HepG2 (cell line): ENCODE results near the gene TSG101. TPM values are rescaled to one million over a fixed set of nuclear protein-coding genes. Genes with fewer than 3 reads are reported as not detected.

Experiments used
- ADNP ChIP-seq: sonication (generic); formaldehyde crosslinking; IDR thresholded peaks from 2 replicates; pipeline ENCODE4 v1.4.0; 2020; ENCODE audit warnings: missing genetic modification reagents
- CSRNP1 ChIP-seq: sonication (generic); formaldehyde crosslinking; IDR thresholded peaks from 2 replicates; pipeline ENCODE4 v1.8.1; 2023; ENCODE audit warnings: mild to moderate bottlenecking, missing genetic modification reagents
- FOXC1 ChIP-seq: sonication (generic); formaldehyde crosslinking; IDR thresholded peaks from 2 replicates; pipeline ENCODE4 v1.8.0; 2022; ENCODE audit warnings: mild to moderate bottlenecking, missing genetic modification reagents, borderline replicate concordance
- GABPA ChIP-seq, 2 experiments: IDR thresholded peaks; 2 replicates each; pipeline ENCODE4 v1.6.1; 2011 to 2016; ENCODE audit warnings: low read depth in 2 of 2, low read length in 1 of 2, missing biosample characterization in 1 of 2, missing genetic modification characterization in 1 of 2
- GABPB1 ChIP-seq: IDR thresholded peaks from 2 replicates; pipeline ENCODE4 v1.6.1; 2016; ENCODE audit warnings: mild to moderate bottlenecking, missing genetic modification reagents, moderate library complexity, missing compliant biosample characterization
- GMEB1 ChIP-seq: sonication (generic); formaldehyde crosslinking; IDR thresholded peaks from 2 replicates; pipeline ENCODE4 v1.5.1; 2020; ENCODE audit warnings: missing genetic modification reagents, mild to moderate bottlenecking, borderline replicate concordance
- LBX2 ChIP-seq: sonication (generic); formaldehyde crosslinking; IDR thresholded peaks from 2 replicates; pipeline ENCODE4 v1.5.0; 2020; ENCODE audit warnings: missing genetic modification reagents, mild to moderate bottlenecking, borderline replicate concordance
- PRDM4 ChIP-seq: sonication (generic); formaldehyde crosslinking; IDR thresholded peaks from 2 replicates; pipeline ENCODE4 v1.9.0; 2021; ENCODE audit warnings: missing genetic modification reagents, borderline replicate concordance
- RARG ChIP-seq: sonication (generic); formaldehyde crosslinking; IDR thresholded peaks from 2 replicates; pipeline ENCODE4 v1.4.0; 2020; ENCODE audit warnings: low read depth, mild to moderate bottlenecking, missing genetic modification reagents
- SOX5 ChIP-seq: IDR thresholded peaks from 2 replicates; pipeline ENCODE4 v1.6.1; 2016; ENCODE audit warnings: borderline replicate concordance
- SSRP1 ChIP-seq: IDR thresholded peaks from 2 replicates; pipeline ENCODE4 v1.6.1; 2016; ENCODE audit warnings: control low read depth
- ZBTB46 ChIP-seq: sonication (generic); formaldehyde crosslinking; IDR thresholded peaks from 2 replicates; pipeline ENCODE4 v1.4.0; 2020; ENCODE audit warnings: mild to moderate bottlenecking, missing genetic modification reagents, borderline replicate concordance
- ZNF143 ChIP-seq: sonication (generic); formaldehyde crosslinking; IDR thresholded peaks from 2 replicates; pipeline ENCODE4 v1.4.0; 2020; ENCODE audit warnings: missing genetic modification reagents
- ZNF704 ChIP-seq: sonication (generic); formaldehyde crosslinking; IDR thresholded peaks from 2 replicates; pipeline ENCODE4 v1.8.1; 2023; ENCODE audit warnings: mild to moderate bottlenecking, inconsistent platforms, moderate library complexity, missing genetic modification reagents, borderline replicate concordance
- polyA plus RNA-seq, 8 experiments: library from polyadenylated mRNA; depleted of rRNA in 3 of 8; stranded (reverse) in 7 of 8; unstranded in 1 of 8; fragments of >200 nt; fragmentation: Illumina TruSeq in 4 of 8; extraction: Trizol in 4 of 8; gene quantifications; 2 replicates each; pipeline versions ENCODE4 v1.2.1 to v1.2.3, GENCODE V29; 2011 to 2016; ENCODE audit warnings: low read depth in 4 of 8, missing spikeins in 1 of 8, mixed read lengths in 1 of 8; ENCODE audit not compliant: insufficient read depth in 1 of 8
- total RNA-seq, 5 experiments: library from RNA; depleted of rRNA; stranded (reverse); fragments of >200 nt; fragmentation: Illumina TruSeq; extraction: Trizol; gene quantifications; 2 replicates each; pipeline ENCODE4 v1.2.3, GENCODE V29; 2016; ENCODE audit warnings: low read depth in 1 of 5

Gene TSG101
- total and polyA plus RNA-seq, 2 of the 13 experiments (the other 11 are each of a cell fraction or from before 2014, with no cell fraction given): 69.3 to 206 TPM

- TF ChIP-seq RARG (no peak), SOX5 (CRISPR knock-in tag) (peak; percentile 78; the same call in 1 of the 2 replicates), CSRNP1 (CRISPR knock-in tag) (no peak), SSRP1 (CRISPR knock-in tag) (no peak), ZNF704 (CRISPR knock-in tag) (no peak), GABPB1 (CRISPR knock-in tag) (no peak), FOXC1 (CRISPR knock-in tag) (no peak), ZNF143 (CRISPR knock-in tag) (no peak), GABPA (IDR thresholded peaks at IDR 0.05; ENCODE audit: low read depth, low read length) (no peak), GABPA (CRISPR knock-in tag; IDR thresholded peaks at IDR 0.05; ENCODE audit: low read depth) (peak; percentile 48; the same call in 1 of the 2 replicates), ZBTB46 (CRISPR knock-in tag) (no peak), ADNP (CRISPR knock-in tag) (no peak), GMEB1 (CRISPR knock-in tag) (no peak), LBX2 (no peak), PRDM4 (CRISPR knock-in tag) (no peak)
Measured at GRCh38 chr11:18524248-18524647, 2.5 kb downstream of the TSG101 start (continued).
